ENCODE measurements around the gene SAE1.

SAE1 gene

GRCh38 chr19:47110521-47111005 lies 20.1 kb upstream of the SAE1 start:
- TF ChIP-seq CTCF (IDR thresholded peaks at IDR 0.05; ENCODE audit: low read depth, low read length), result no peak
- no peak for DNase-seq (ENCODE audit: low read depth, low spot score)
- H3K4me3 ChIP-seq (ENCODE audit: low read depth, low read length), result peak overlapping the region; percentile 99
- in situ Hi-C loops (cut with HindIII; ENCODE audit: low sequenced_read_pairs), result no loop called here

- TF ChIP-seq CTCF (IDR thresholded peaks at IDR 0.05; ENCODE audit: low read depth, low read length), result no peak
- peak overlapping the region; percentile 99 for H3K4me3 ChIP-seq (ENCODE audit: low read depth, low read length)
- in situ Hi-C loops (cut with HindIII; ENCODE audit: low sequenced_read_pairs), result no loop called here
- DNase-seq (ENCODE audit: low read depth, low spot score), result no peak
Observed at GRCh38 chr19:47111006-47111621, 19.5 kb upstream of the SAE1 start.

- DNase-seq (ENCODE audit: low read depth, low spot score), result no peak
- TF ChIP-seq CTCF (IDR thresholded peaks at IDR 0.05; ENCODE audit: low read depth, low read length), result no peak
- in situ Hi-C loops (cut with HindIII; ENCODE audit: low sequenced_read_pairs), result no loop called here
- H3K4me3 ChIP-seq (ENCODE audit: low read depth, low read length), result peak overlapping the region; percentile 99
Observed at GRCh38 chr19:47111682-47112165, 18.9 kb upstream of the SAE1 start.

GRCh38 chr19:47112166-47112996 lies 18.3 kb upstream of the SAE1 start:
- peak; percentile 88 for DNase-seq (ENCODE audit: low read depth, low spot score)
- in situ Hi-C loops (cut with HindIII; ENCODE audit: low sequenced_read_pairs), result no loop called here
- peak overlapping the region; percentile 99 for H3K4me3 ChIP-seq (ENCODE audit: low read depth, low read length)
- no peak for TF ChIP-seq CTCF (IDR thresholded peaks at IDR 0.05; ENCODE audit: low read depth, low read length)

GRCh38 chr19:47112997-47113849 lies 17.4 kb upstream of the SAE1 start, which contains the start of gene ZC3H4:
Gene ZC3H4 (minus strand): TSS chr19:47113776. CDS start chr19:47112584, 1,192 bp downstream.
- TF ChIP-seq CTCF (IDR thresholded peaks at IDR 0.05; ENCODE audit: low read depth, low read length), result no peak
- in situ Hi-C loops (cut with HindIII; ENCODE audit: low sequenced_read_pairs), result no loop called here
- peak within 1 kb of the TSS; percentile 99 for H3K4me3 ChIP-seq (ENCODE audit: low read depth, low read length)
- peak; percentile 99 for DNase-seq (ENCODE audit: low read depth, low spot score)
